Activated naive CD4-positive, alpha-beta T cell treated with anti-CD3 and anti-CD28 coated beads, Interleukin-2, amount 50 U/mL, for 72 hours (primary cell): Measurements from ENCODE around the gene RBFOX2. TPM values are rescaled to one million over a fixed set of nuclear protein-coding genes. Genes with fewer than 3 reads are reported as not detected.
A peak's percentile ranks its signal among the peaks of the same experiment; 100 is the strongest.

Experiments
- ATAC-seq, 2 donors: fragments of 150-1000 bp; cut with Tn5 transposase; 2 replicates each; pipeline ENCODE4 v1.10.0; 2021; ENCODE audit warnings: mild to moderate bottlenecking in 2 of 2, moderate library complexity in 2 of 2
- DNase-seq, 2 donors: peaks; one replicate each; pipeline ENCODE4 v3.0.0; 2021 to 2022; ENCODE audit warnings: low spot score in 2 of 2
- H3K27ac Mint-ChIP-seq, 2 donors: one replicate each; pipeline ENCODE4 v1.8.0; 2022; ENCODE audit warnings: mild to moderate bottlenecking in 2 of 2, mixed read lengths in 2 of 2
- H3K36me3 Mint-ChIP-seq, 2 donors: one replicate each; pipeline ENCODE4 v1.8.0; 2022; ENCODE audit warnings: mixed read lengths in 2 of 2
- H3K9me3 Mint-ChIP-seq, 2 donors: one replicate each; pipeline ENCODE4 v1.8.0; 2022; ENCODE audit warnings: mixed read lengths in 2 of 2
- total RNA-seq, 2 donors: library from RNA; stranded (reverse); gene quantifications; one replicate each; pipeline ENCODE4 v1.2.3, GENCODE V29; 2022

The RBFOX2 gene
- total RNA-seq, 2 donors from 2014 or later, result 2.2 to 4.9 TPM

DNA sequence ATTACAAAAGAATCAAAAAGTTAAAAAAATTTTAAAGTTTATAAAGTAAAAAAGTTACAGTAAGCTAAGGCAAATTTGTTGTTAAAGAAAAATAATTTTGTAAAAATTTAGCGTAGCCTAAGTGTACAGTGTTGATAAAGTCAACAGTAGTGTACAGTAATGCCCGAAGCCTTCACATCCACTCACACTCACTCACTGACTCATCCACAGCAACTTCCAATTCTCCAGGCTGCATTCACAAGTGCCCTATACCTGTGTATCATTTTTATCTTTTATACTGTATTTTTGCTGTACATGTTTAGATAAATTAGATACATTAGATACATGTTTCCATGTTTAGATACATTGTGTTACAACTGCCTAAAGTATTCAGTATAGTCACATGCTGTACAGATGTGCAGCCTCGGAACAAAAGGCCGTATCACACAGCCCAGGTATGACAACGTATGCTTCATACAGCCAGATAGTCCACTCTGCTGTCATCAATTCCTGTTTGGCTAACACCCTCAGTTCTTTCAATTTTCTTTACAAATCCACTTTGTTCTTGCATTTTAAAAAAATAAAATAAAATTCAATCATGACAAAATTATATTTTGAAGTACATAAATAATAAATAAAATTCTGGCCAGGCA is 80.7 kb downstream of the RBFOX2 start:
- Mint-ChIP-seq H3K36me3 (no peaks in the 10 kb centered on the region), H3K9me3 (no peaks in the 10 kb centered on the region), H3K27ac (no peak overlapping the region)
- no peak for ATAC-seq
- DNase-seq, result no peak

- no peak for DNase-seq
- H3K9me3 Mint-ChIP-seq, result no peaks in the 10 kb centered on the region
- H3K36me3 Mint-ChIP-seq, result no peaks in the 10 kb centered on the region
- no peak for ATAC-seq
- no peak overlapping the region for H3K27ac Mint-ChIP-seq
Observed at GRCh38 chr22:35944458-35944857, 84.2 kb downstream of the RBFOX2 start.

DNA sequence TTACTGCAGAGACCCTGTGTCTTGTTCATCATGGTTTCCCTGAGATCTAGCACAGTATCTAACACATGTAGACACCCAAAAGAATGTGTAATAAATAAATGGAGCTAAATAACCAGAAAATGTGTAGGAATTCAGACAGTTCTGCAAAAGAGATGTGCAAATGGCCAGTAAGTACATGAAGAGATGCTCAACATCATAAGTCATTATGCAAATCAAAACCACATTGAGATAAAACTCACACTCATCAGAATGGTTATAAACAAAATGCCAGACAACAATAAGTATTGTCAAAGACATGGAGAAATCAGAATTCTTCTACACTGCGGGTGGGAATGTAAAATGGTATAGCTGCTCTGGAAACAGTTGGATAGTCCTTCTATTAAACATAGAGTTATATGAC is 88.5 kb downstream of the RBFOX2 start:
- Mint-ChIP-seq H3K9me3 (no peaks in the 10 kb centered on the region), H3K36me3 (no peaks in the 10 kb centered on the region), H3K27ac (no peak overlapping the region)
- ATAC-seq (no peak), DNase-seq (no peak)

- DNase-seq (no peak), ATAC-seq (no peak)
- no peaks in the 10 kb centered on the region for H3K9me3 Mint-ChIP-seq
- H3K27ac Mint-ChIP-seq, result no peak overlapping the region
- H3K36me3 Mint-ChIP-seq, result no peaks in the 10 kb centered on the region
Observed at GRCh38 chr22:35938226-35938625, 90.4 kb downstream of the RBFOX2 start.

GRCh38 chr22:35930933-35931332 is 97.7 kb downstream of the RBFOX2 start:
- DNase-seq (no peak), ATAC-seq (peak; percentile 47 to 50)
- Mint-ChIP-seq H3K9me3 (no peaks in the 10 kb centered on the region), H3K36me3 (no peaks in the 10 kb centered on the region), H3K27ac (peak overlapping the region in 1 of 2 donors; percentile 15)

DNA sequence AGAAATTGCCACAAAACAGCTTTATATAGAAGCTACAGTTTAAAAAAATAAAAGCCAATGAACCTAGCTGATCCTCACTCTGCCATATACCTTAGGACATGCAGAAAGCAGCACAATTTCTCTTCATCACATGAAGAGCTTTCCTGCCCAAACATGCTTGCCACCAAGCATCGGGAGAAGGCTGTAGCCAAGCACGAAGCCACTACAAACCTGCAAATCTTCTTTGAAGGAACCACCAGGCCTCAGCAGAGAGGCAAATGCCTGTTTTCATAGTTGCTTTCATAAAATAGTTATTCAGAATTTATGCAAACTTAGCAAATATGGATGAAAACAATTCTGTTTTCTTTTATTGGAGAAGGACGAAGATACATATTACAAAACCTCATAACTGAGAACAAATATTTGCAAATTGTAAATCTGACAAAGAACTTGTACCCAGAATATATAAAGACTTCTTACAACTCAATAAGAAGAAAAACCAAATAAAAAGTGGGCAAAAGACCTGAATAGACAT is 100.3 kb downstream of the RBFOX2 start:
- DNase-seq (no peak), ATAC-seq (no peak)
- Mint-ChIP-seq H3K9me3 (no peaks in the 10 kb centered on the region), H3K27ac (no peak overlapping the region), H3K36me3 (no peaks in the 10 kb centered on the region)

- no peaks in the 10 kb centered on the region for H3K36me3 Mint-ChIP-seq
- ATAC-seq (no peak), DNase-seq (no peak)
- H3K27ac Mint-ChIP-seq, result no peak overlapping the region
- H3K9me3 Mint-ChIP-seq, result no peaks in the 10 kb centered on the region
Observed at GRCh38 chr22:35923026-35923425, 105.6 kb downstream of the RBFOX2 start.

DNA sequence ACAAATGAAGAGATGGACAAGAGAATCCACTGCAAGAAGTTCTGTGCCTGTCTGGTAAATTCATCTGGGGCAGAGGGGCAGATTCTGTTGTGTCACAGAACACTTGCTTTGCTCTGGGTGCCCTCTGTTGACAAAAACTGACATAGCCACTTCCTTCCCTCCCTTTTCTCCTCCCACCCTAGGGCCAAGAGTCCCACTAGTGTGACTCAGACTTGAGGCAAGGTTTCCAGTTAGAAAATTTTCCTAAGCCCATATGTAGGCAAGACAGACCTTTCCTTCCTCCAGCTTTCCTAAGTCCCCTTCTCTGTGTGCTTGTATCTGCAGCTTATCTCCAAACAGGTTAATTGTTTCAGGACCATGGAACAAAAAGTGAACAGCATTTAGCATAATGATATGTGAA is 106.8 kb downstream of the RBFOX2 start:
- H3K36me3 Mint-ChIP-seq, result no peaks in the 10 kb centered on the region
- ATAC-seq (peak; percentile 65 to 86), DNase-seq (peak in 1 of 2 donors; percentile 37)
- no peak overlapping the region for H3K27ac Mint-ChIP-seq
- H3K9me3 Mint-ChIP-seq, result no peaks in the 10 kb centered on the region

GRCh38 chr22:35921044-35921443 is 107.6 kb downstream of the RBFOX2 start:
- ATAC-seq, result no peak
- Mint-ChIP-seq H3K27ac (no peak overlapping the region), H3K9me3 (no peaks in the 10 kb centered on the region), H3K36me3 (no peaks in the 10 kb centered on the region)
- DNase-seq, result no peak

- H3K36me3 Mint-ChIP-seq, result no peaks in the 10 kb centered on the region
- no peak for DNase-seq
- H3K9me3 Mint-ChIP-seq, result no peaks in the 10 kb centered on the region
- ATAC-seq, result no peak
- no peak overlapping the region for H3K27ac Mint-ChIP-seq
Observed at GRCh38 chr22:35919002-35919542, 109.6 kb downstream of the RBFOX2 start.

GRCh38 chr22:35918456-35918855 is 110.2 kb downstream of the RBFOX2 start:
- H3K27ac Mint-ChIP-seq, result no peak overlapping the region
- DNase-seq (no peak), ATAC-seq (no peak)
- no peaks in the 10 kb centered on the region for H3K36me3 Mint-ChIP-seq
- no peaks in the 10 kb centered on the region for H3K9me3 Mint-ChIP-seq

DNA sequence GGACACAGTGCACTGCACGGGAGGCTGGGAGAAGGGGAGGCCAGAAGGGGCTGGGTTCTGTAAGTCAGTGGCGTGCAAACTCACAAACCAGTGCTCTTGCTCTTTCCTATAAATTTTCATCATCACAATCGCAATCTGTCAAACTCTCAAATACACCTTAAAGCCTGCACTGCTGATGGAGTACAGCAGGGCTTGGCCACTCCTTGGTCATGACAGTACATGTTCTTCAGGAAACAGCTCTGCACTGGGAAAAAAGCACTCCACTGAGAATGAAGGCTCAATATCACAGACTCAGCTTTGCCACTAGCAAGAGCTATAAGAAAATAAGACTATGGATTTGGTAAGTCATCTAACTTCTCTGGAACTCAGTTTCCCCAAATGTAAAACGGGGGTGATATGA is 111.0 kb downstream of the RBFOX2 start:
- Mint-ChIP-seq H3K36me3 (no peaks in the 10 kb centered on the region), H3K27ac (no peak overlapping the region), H3K9me3 (no peaks in the 10 kb centered on the region)
- ATAC-seq (no peak), DNase-seq (no peak)

GRCh38 chr22:35915477-35916013 is 113.1 kb downstream of the RBFOX2 start:
- Mint-ChIP-seq H3K27ac (peak overlapping the region in 1 of 2 donors; percentile 10), H3K9me3 (no peaks in the 10 kb centered on the region), H3K36me3 (no peaks in the 10 kb centered on the region)
- peak; percentile 32 to 64 for ATAC-seq
- DNase-seq, result no peak

DNA sequence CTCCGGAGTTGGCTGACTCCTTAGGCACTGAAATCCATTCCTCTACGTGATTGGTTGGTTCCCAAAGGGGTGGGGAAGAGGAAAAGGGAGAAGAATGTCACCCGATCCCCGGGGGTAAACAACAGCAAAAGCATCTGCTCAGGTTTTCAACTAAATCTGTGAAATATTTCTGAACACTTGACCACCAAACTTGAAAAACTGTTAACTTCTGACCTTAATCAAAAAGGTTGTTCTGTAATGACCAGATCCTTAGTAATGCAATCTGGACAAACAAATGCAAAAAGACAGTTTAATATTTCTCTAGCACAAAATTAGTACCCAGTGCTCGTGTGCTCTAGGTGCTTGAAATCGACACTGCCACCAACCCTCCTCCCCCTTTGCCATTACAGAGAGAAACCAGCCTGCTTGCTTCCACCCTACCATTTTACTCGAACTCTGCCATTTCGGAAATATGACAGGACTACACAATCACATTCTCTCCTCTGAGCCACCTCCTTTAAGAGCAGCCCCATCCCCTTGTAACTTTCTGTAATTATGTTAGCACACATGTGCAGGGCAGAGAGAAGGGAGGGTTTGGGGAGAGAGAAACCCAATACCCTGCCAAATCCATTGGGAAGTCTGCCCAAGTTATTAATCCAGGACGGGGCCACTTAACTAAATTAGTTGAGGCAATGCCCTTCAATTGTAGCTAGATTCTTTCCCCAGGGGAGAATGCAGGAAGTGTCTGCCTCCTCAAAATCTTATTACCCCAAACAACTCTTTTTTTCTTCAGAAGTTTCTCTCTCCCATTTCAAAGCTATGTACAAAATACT is 113.8 kb downstream of the RBFOX2 start:
- ATAC-seq, result peak in 1 of 2 donors; percentile 26
- H3K36me3 Mint-ChIP-seq, result no peaks in the 10 kb centered on the region
- H3K9me3 Mint-ChIP-seq, result no peaks in the 10 kb centered on the region
- H3K27ac Mint-ChIP-seq, result peak overlapping the region in 1 of 2 donors; percentile 10
- no peak for DNase-seq

GRCh38 chr22:35914357-35914664 is 114.3 kb downstream of the RBFOX2 start:
- Mint-ChIP-seq H3K27ac (peak overlapping the region in 1 of 2 donors; percentile 10), H3K9me3 (no peaks in the 10 kb centered on the region), H3K36me3 (no peaks in the 10 kb centered on the region)
- ATAC-seq (no peak), DNase-seq (no peak)

- H3K9me3 Mint-ChIP-seq, result no peaks in the 10 kb centered on the region
- H3K36me3 Mint-ChIP-seq, result no peaks in the 10 kb centered on the region
- DNase-seq (no peak), ATAC-seq (no peak)
- no peak overlapping the region for H3K27ac Mint-ChIP-seq
Observed at GRCh38 chr22:35913925-35914324, 114.7 kb downstream of the RBFOX2 start.

GRCh38 chr22:35912658-35913057 is 116.0 kb downstream of the RBFOX2 start:
- Mint-ChIP-seq H3K36me3 (no peaks in the 10 kb centered on the region), H3K27ac (no peak overlapping the region), H3K9me3 (no peaks in the 10 kb centered on the region)
- no peak for ATAC-seq
- DNase-seq, result no peak
